ENCODE measurements around the gene ZNF605.

Gene ZNF605

DNA sequence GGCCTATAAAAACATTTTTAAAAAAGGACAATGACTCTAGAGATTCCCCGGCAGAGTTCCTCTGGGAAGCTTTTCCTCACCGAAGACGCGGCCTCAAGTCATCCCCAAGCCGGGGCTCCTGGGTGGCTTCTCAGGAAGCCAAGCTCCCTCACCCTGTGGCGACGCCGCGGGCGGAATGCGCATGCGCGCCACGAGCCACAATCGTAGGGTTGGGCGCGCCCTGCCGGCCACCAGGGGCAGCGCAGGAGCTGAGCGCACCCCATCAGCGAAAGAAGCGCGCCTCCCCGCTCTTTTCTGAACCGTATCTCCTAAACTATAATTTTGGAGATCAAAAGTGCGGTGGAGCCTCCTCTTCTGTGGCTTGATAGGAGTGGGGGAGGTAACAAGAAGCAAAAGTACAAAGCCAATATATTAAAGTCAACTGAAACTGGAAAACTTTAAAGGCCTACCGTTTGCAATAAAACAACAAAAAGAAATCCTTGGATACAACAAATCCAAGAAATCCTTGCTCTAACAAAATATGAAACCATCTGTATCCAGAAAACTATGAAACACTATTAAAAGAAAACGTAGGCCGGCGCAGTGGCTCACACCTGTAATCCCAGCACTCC, 51.3 kb downstream of the ZNF605 start:
- TF ChIP-seq, protein P1, sequence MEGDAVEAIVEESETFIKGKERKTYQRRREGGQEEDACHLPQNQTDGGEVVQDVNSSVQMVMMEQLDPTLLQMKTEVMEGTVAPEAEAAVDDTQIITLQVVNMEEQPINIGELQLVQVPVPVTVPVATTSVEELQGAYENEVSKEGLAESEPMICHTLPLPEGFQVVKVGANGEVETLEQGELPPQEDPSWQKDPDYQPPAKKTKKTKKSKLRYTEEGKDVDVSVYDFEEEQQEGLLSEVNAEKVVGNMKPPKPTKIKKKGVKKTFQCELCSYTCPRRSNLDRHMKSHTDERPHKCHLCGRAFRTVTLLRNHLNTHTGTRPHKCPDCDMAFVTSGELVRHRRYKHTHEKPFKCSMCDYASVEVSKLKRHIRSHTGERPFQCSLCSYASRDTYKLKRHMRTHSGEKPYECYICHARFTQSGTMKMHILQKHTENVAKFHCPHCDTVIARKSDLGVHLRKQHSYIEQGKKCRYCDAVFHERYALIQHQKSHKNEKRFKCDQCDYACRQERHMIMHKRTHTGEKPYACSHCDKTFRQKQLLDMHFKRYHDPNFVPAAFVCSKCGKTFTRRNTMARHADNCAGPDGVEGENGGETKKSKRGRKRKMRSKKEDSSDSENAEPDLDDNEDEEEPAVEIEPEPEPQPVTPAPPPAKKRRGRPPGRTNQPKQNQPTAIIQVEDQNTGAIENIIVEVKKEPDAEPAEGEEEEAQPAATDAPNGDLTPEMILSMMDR (IDR thresholded peaks at IDR 0.05; ENCODE audit: low read depth, low read length): peak; percentile 65

DNA sequence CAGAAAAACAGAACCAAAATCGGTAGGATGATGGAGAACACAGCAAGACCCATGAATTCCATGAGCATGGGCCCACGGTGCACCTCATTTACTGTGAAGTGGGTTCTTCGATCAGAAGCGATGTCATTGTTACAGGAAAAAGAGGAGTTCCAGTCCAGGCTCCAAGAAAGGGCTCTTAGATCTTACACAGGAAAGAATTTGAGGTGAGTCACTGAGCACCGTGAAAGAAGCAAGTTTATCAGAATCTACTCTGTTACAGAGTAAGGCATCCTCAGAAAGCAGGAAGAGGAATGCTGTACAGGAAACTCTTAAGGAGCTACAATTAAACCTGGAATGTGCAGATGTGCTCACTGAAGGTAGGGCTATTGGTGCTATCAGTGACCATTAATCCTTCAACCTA, 57.1 kb downstream of the ZNF605 start:
- no peaks in the 10 kb centered on the region for H3K4me1 ChIP-seq
- TF ChIP-seq, protein P1 (IDR thresholded peaks at IDR 0.05; ENCODE audit: low read depth, low read length): no peak
- no peak for DNase-seq
- H3K27me3 ChIP-seq: no peaks in the 10 kb centered on the region
- H3K36me3 ChIP-seq: no peaks in the 10 kb centered on the region
- no peaks in the 10 kb centered on the region; the same call in 1 of the 2 replicates for H3K9me3 ChIP-seq
- no peak overlapping the region for H3K4me3 ChIP-seq (ENCODE audit: low read depth, low read length)

More for the DNA sequence above, 51.3 kb downstream of the ZNF605 start:
- DNase-seq: peak; percentile 79
- H3K27me3 ChIP-seq: no peaks in the 10 kb centered on the region
- no peak overlapping the region for H3K4me3 ChIP-seq (ENCODE audit: low read depth, low read length)
- no peaks in the 10 kb centered on the region for H3K36me3 ChIP-seq
- H3K4me1 ChIP-seq: no peaks in the 10 kb centered on the region
- peaks cover 4% of the 10 kb centered on the region; the same call in 1 of the 2 replicates for H3K9me3 ChIP-seq

DNA sequence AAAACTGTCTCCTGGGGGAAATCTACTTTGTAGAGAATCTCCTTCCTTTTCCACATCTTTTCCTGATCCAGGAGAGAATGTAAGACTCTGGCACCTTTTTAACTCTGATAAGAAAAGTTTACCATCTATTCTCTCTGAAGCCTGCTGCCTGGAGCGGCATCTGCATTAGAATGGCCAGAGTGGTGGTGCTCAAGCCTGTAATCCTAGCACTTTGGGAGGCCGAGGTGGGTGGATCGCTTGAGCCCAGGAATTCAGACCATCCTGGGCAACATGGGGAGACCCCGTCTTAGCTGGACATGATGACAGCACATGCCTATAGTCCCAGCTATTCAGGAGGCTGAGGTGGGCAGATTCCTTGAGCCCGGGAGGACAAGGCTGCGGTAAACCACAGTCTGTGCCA, 67.3 kb downstream of the ZNF605 start:
- Histone ChIP-seq H3K36me3 (peaks cover 11% of the 10 kb centered on the region), H3K27me3 (no peaks in the 10 kb centered on the region), H3K4me1 (no peaks in the 10 kb centered on the region), H3K9me3 (no peaks in the 10 kb centered on the region; the same call in 1 of the 2 replicates), H3K4me3 (ENCODE audit: low read depth, low read length) (no peak overlapping the region)
- TF ChIP-seq, protein P1 (IDR thresholded peaks at IDR 0.05; ENCODE audit: low read depth, low read length): no peak
- no peak for DNase-seq

DNA sequence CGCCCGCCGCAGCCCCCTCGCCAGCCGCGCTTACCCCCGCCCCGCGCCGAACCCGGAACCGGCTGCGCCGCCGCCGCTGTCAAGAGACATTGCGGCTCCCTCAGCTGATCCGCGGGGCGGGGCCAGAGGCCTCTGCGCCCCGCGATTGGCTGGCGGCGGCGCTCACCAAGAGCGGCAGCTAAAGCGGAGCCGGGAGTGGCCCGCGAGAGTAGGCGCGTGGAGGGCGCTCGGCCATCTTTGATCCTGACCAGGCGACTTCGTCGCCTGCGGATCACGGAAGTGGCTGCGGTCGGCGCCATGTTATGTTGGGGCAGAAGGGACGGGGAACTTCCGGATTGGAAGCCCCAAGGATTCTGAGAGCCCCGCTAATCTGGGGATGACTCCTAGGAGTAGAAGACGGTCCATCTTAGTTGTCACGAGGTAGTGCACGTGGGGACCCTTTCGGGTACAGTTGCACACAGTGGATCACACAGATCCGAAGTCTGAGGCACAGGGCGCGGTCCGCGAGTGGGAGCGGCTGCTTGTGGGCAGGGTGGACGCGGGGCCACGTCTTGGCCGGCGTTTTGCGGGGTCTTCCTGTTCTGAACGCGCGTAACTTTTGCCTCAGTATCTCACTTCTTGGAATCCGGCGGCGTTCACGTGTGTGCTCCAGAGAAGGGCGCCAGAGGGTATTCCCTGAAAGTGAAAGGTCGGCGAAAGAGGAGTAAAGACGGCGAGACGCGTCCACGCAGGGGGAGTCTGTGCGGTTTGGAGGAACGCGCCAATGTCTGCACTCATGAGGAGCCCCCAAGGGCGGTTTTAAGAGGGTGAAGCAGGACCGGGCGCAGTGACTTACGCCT, 68.4 kb downstream of the ZNF605 start, which contains the start of gene CHFR:
Gene CHFR (minus strand): TSS at position 93 of the 839 bp plus-strand sequence. CDS start 277 bp downstream, outside the sequence.
- DNase-seq: peak; percentile 97
- Histone ChIP-seq H3K27me3 (no peaks in the 10 kb centered on the region), H3K9me3 (no peaks in the 10 kb centered on the region; the same call in 1 of the 2 replicates), H3K4me3 (ENCODE audit: low read depth, low read length) (peak within 1 kb of the TSS; percentile 83), H3K36me3 (peaks cover 16% of the 10 kb centered on the region), H3K4me1 (no peaks in the 10 kb centered on the region)
- TF ChIP-seq, protein P1 (IDR thresholded peaks at IDR 0.05; ENCODE audit: low read depth, low read length): no peak

DNA sequence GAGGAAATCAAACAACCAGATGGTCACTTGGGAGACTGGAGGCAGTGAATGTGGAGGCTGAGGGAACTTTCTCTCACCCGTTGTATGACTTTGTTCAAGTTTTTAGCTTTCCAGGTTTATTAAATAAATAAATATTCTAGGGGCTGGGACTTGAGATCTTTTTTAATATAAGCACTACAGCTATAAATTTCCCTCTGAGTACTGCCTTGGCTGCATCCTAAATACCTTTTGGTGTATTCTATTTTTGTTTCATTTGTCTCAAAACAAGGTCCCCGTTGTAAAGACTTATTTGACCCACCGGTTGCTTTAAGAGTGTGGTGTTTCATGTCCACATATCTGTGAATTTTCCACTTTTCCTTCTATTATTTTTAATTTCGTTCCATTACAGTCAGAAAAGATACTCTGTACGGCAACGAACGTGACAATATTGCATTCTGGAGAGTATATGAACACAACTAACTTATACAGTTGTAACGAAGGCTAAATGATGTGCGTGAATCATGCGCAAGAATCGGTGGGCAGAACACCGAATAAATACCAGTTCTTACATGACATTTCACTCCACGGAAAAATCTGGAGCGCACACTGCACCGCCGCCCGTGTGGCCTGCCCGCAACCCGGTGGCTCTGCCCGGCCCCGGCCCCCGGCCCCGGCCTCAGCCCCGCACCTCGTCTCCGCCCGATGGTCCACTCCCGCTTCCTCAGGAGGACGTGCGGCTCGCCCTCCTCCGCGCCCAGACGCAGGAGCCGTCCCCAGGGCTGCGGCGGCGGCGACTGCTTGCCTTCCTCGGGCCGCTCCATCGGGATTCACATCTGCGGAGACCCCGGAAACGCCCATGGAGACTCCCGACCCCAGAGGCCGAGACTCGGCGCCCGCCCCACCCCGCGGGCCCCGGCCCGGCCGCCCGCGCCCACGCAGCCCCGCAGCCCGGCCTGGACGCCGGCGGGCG, 69.3 kb downstream of the ZNF605 start:
- Histone ChIP-seq H3K27me3 (no peaks in the 10 kb centered on the region), H3K4me3 (ENCODE audit: low read depth, low read length) (peak overlapping the region; percentile 83), H3K9me3 (no peaks in the 10 kb centered on the region; the same call in 1 of the 2 replicates), H3K36me3 (peaks cover 16% of the 10 kb centered on the region), H3K4me1 (no peaks in the 10 kb centered on the region)
- no peak for DNase-seq
- TF ChIP-seq, protein P1 (IDR thresholded peaks at IDR 0.05; ENCODE audit: low read depth, low read length): no peak
